HepG2 (cell line): ENCODE results near the gene TUT7. TPM values are rescaled to one million over a fixed set of nuclear protein-coding genes. Genes with fewer than 3 reads are reported as not detected.

Source experiments
- ATAC-seq: fragments of 200-7000 bp; cut with Tn5 transposase; 3 replicates; pipeline ENCODE4 v1.9.1; 2020; ENCODE audit warnings: mild to moderate bottlenecking, moderate library complexity
- BruUV-seq: library from RNA; stranded (reverse); fragments of 400-500 nt; replicated peaks from 2 replicates; lab custom pipeline; 2021; lab: Mats Ljungman, UMichigan
- CTCF ChIA-PET: fragments of 300-600 bp; formaldehyde crosslinking; extraction: SDS; loops from one replicate; lab custom pipeline; 2021; ENCODE audit warnings: low total read pairs, inconsistent platforms, low intra/inter-chr PET ratio; lab: Yijun Ruan, JAX
- POLR2A ChIA-PET: fragments of 350-600 bp; sonication (Branson Sonifier 250); formaldehyde crosslinking; loops from one replicate; lab custom pipeline; 2020; ENCODE audit warnings: antibody characterized with exemption, inconsistent platforms; lab: Yijun Ruan, JAX
- DNase-seq: peaks from one replicate; pipeline ENCODE4 v3.0.0-alpha.2; 2015; ENCODE audit warnings: low spot score
- FAIRE-seq: peaks from 3 replicates; lab custom pipeline; 2011; peaks lifted over from hg19 to GRCh38; lab: Jason Lieb, UNC
- H2AFZ ChIP-seq: one replicate; pipeline ENCODE4 v1.6.1; 2011; ENCODE audit warnings: low read length, inconsistent platforms
- H3K27ac ChIP-seq: fragments of 300-600 bp; 3 replicates; pipeline ENCODE4 v1.8.0; 2011; ENCODE audit warnings: mixed run types, mild to moderate bottlenecking, mixed read lengths, low read length, inconsistent platforms; ENCODE audit not compliant: insufficient read depth; ENCODE audit errors: extremely low read length
- H3K27me3 ChIP-seq, 2 experiments: fragments of 200-600 bp in 1 of 2; 2 replicates in 1 of 2; 3 replicates in 1 of 2; pipeline versions ENCODE4 v1.6.0 to v1.8.0; 2011; ENCODE audit warnings: low read length in 2 of 2, mild to moderate bottlenecking in 2 of 2, moderate library complexity in 2 of 2, inconsistent platforms in 1 of 2; ENCODE audit not compliant: insufficient read depth in 2 of 2, control insufficient read depth in 1 of 2
- H3K36me3 ChIP-seq, 2 experiments: fragments of 200-600 bp in 1 of 2; replicated peaks in 1 of 2; 2 replicates in 1 of 2; 3 replicates in 1 of 2; pipeline versions ENCODE4 v1.5.1 to v1.8.0; 2011; ENCODE audit warnings: low read length in 2 of 2, inconsistent platforms in 1 of 2; ENCODE audit not compliant: insufficient read depth in 2 of 2, control insufficient read depth in 1 of 2
- H3K4me1 ChIP-seq: 2 replicates; pipeline ENCODE4 v1.5.1; 2012; ENCODE audit warnings: low read length, inconsistent platforms; ENCODE audit not compliant: insufficient read depth
- H3K4me2 ChIP-seq: 2 replicates; pipeline ENCODE4 v1.6.0; 2011; ENCODE audit warnings: low read depth, low read length, inconsistent platforms
- H3K4me3 ChIP-seq, 3 experiments: fragments of 200-600 bp in 1 of 3; sonication (generic), shearing (Covaris generic) in 1 of 3; replicated peaks in 1 of 3; 2 replicates each; pipeline ENCODE4 v1.5.1; 2011 to 2016; ENCODE audit warnings: low read length in 3 of 3, inconsistent platforms in 2 of 3, low read depth in 2 of 3, mild to moderate bottlenecking in 2 of 3, control low read depth in 1 of 3, mixed read lengths in 1 of 3; ENCODE audit not compliant: insufficient read depth in 1 of 3
- H3K79me2 ChIP-seq: one replicate; pipeline ENCODE4 v1.6.1; 2011; ENCODE audit warnings: low read length, inconsistent platforms; ENCODE audit not compliant: insufficient read depth
- H3K9ac ChIP-seq: 2 replicates; pipeline ENCODE4 v1.6.0; 2011; ENCODE audit warnings: mild to moderate bottlenecking, low read depth, low read length, inconsistent platforms; ENCODE audit not compliant: insufficient read depth
- H3K9me3 ChIP-seq: 2 replicates; pipeline ENCODE4 v1.5.1; 2012; ENCODE audit warnings: mild to moderate bottlenecking, low read length
- H4K20me1 ChIP-seq: 2 replicates; pipeline ENCODE4 v1.6.0; 2011; ENCODE audit warnings: inconsistent platforms, mild to moderate bottlenecking, low read length, moderate library complexity; ENCODE audit not compliant: insufficient read depth
- ELF1 ChIP-seq: sonication (generic); formaldehyde crosslinking; IDR thresholded peaks from 2 replicates; pipeline ENCODE4 v1.4.0; 2020; ENCODE audit warnings: missing genetic modification reagents
- GZF1 ChIP-seq: sonication (generic); formaldehyde crosslinking; IDR thresholded peaks from 2 replicates; pipeline ENCODE4 v1.5.1; 2020; ENCODE audit warnings: mild to moderate bottlenecking, missing genetic modification reagents
- ISL2 ChIP-seq: sonication (generic); formaldehyde crosslinking; IDR thresholded peaks from 2 replicates; pipeline ENCODE4 v1.5.0; 2020; ENCODE audit warnings: missing genetic modification reagents
- KDM6A ChIP-seq: IDR thresholded peaks from 2 replicates; pipeline ENCODE4 v1.6.1; 2016; ENCODE audit warnings: low read depth
- KMT2A ChIP-seq: sonication (generic); formaldehyde crosslinking; IDR thresholded peaks from 2 replicates; pipeline ENCODE4 v1.4.0; 2020; ENCODE audit warnings: missing genetic modification reagents
- SAP130 ChIP-seq: IDR thresholded peaks from 2 replicates; pipeline ENCODE4 v1.6.1; 2016; ENCODE audit warnings: low read depth
- SIX1 ChIP-seq: sonication (generic); formaldehyde crosslinking; IDR thresholded peaks from 2 replicates; pipeline ENCODE4 v1.4.0; 2020; ENCODE audit warnings: missing genetic modification reagents, borderline replicate concordance
- ZKSCAN5 ChIP-seq: sonication (generic); formaldehyde crosslinking; IDR thresholded peaks from 2 replicates; pipeline ENCODE4 v1.5.1; 2020; ENCODE audit warnings: mild to moderate bottlenecking, missing genetic modification reagents
- ZNF251 ChIP-seq: sonication (generic); formaldehyde crosslinking; IDR thresholded peaks from 2 replicates; pipeline ENCODE4 v1.9.0; 2021; ENCODE audit warnings: mild to moderate bottlenecking, missing genetic modification reagents
- ZNF776 ChIP-seq: sonication (generic); formaldehyde crosslinking; IDR thresholded peaks from 2 replicates; pipeline ENCODE4 v1.4.0; 2020; ENCODE audit warnings: mild to moderate bottlenecking, missing genetic modification reagents
- WGBS: methylation state at CpG from one replicate; pipeline ENCODE4 v1.1.6; 2017; ENCODE audit warnings: low lambda C conversion rate; 5-methylcytosine and 5-hydroxymethylcytosine counted together
- in situ Hi-C: cut with HindIII; loops from 2 replicates; pipeline ENCODE4 v1.10.0; 2017; ENCODE audit warnings: low pct_unique_long_range_greater_than_20kb; ENCODE audit not compliant: extremely low pct_ligation_motif_present
- intact Hi-C: fragments of 100-400 bp; cut with micrococcal nuclease; formaldehyde crosslinking; loops from one replicate; pipeline ENCODE4 v1.10.0; 2022; ENCODE audit not compliant: unreplicated experiment
- polyA plus RNA-seq, 8 experiments: library from polyadenylated mRNA; depleted of rRNA in 3 of 8; stranded (reverse) in 7 of 8; unstranded in 1 of 8; fragments of >200 nt; fragmentation: Illumina TruSeq in 4 of 8; extraction: Trizol in 4 of 8; gene quantifications; 2 replicates each; pipeline versions ENCODE4 v1.2.1 to v1.2.3, GENCODE V29; 2011 to 2016; ENCODE audit warnings: low read depth in 4 of 8, missing spikeins in 1 of 8, mixed read lengths in 1 of 8; ENCODE audit not compliant: insufficient read depth in 1 of 8
- total RNA-seq, 5 experiments: library from RNA; depleted of rRNA; stranded (reverse); fragments of >200 nt; fragmentation: Illumina TruSeq; extraction: Trizol; gene quantifications; 2 replicates each; pipeline ENCODE4 v1.2.3, GENCODE V29; 2016; ENCODE audit warnings: low read depth in 1 of 5
- TF ChIP-seq, protein P1 (sequence below): sonication (generic); formaldehyde crosslinking; IDR thresholded peaks from 2 replicates; pipeline ENCODE4 v1.5.1; 2020; ENCODE audit warnings: mild to moderate bottlenecking, missing genetic modification reagents
- TF ChIP-seq, protein P2 (sequence below): sonication (generic); formaldehyde crosslinking; IDR thresholded peaks from 2 replicates; pipeline ENCODE4 v1.5.1; 2020; ENCODE audit warnings: mild to moderate bottlenecking, moderate library complexity, missing genetic modification reagents
- TF ChIP-seq, protein P3 (sequence below): sonication (generic); formaldehyde crosslinking; IDR thresholded peaks from 2 replicates; pipeline ENCODE4 v1.4.0; 2020; ENCODE audit warnings: missing genetic modification reagents
- TF ChIP-seq, protein P4 (sequence below): sonication (generic); formaldehyde crosslinking; IDR thresholded peaks from 2 replicates; pipeline ENCODE4 v1.8.0; 2022; ENCODE audit warnings: mild to moderate bottlenecking, missing genetic modification reagents, moderate library complexity
- TF ChIP-seq, protein P5 (sequence below): IDR thresholded peaks from 2 replicates; pipeline ENCODE4 v1.6.1; 2018; ENCODE audit warnings: missing genetic modification reagents

Gene TUT7
- total and polyA plus RNA-seq, 2 of the 13 experiments (the other 11 are each of a cell fraction or from before 2014, with no cell fraction given) = 12.0 to 19.4 TPM

DNA sequence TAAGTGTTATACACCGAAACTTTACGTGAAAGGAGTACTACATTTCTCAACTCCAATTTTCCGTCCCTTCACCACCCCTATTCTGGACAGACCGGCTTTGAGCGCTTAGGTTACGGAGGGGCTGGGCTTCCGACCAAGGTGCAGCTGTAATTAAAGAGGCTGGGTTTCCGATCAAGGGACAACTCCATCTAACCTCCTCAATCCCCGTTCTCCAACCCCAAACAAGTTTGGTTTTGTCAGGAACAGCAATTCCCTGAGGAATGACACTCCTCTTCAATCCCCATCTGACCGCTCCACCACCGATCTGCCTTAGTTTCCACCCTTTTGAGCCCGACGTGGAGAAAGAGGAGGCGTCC lies 577 bp downstream of the TUT7 start:
- H3K36me3 ChIP-seq = no peaks in the 10 kb centered on the region
- BruUV-seq = no TSS peak
- peak; percentile 10 for DNase-seq
- H4K20me1 ChIP-seq = no peaks in the 10 kb centered on the region; the same call in 1 of the 2 replicates
- CTCF ChIA-PET = no interaction called here
- H3K27ac ChIP-seq = peak overlapping the region; percentile 85
- peak overlapping the region; percentile 85 for H3K4me2 ChIP-seq
- H3K4me3 ChIP-seq = peak overlapping the region; percentile 94 to 100 (median 96)
- in situ Hi-C loops = no loop called here
- H3K9me3 ChIP-seq = no peaks in the 10 kb centered on the region
- peak overlapping the region; percentile 92 for H3K9ac ChIP-seq
- peaks cover 48% of the 10 kb centered on the region for H3K79me2 ChIP-seq
- intact Hi-C loops = loop anchor here (2.0 to 5.0 kb wide), 3 partner anchors 17 to 66 kb away; no protein-coding TSS in a partner anchor
- ATAC-seq = peak; percentile 56
- 2% methylated on average over 14 of the region's 14 CpGs for WGBS
- no peak for FAIRE-seq
- H3K4me1 ChIP-seq = peaks cover 53% of the 10 kb centered on the region
- peak overlapping the region; percentile 83 for H2AFZ ChIP-seq
- no peaks in the 10 kb centered on the region; a peak in 1 of 5 replicates for H3K27me3 ChIP-seq
- POLR2A ChIA-PET = interaction anchor here (1.1 to 1.4 kb wide), 2 partner anchors 37 to 52 kb away, joined by 3 to 6 read pairs; no protein-coding TSS in a partner anchor
- TF ChIP-seq, protein P1, sequence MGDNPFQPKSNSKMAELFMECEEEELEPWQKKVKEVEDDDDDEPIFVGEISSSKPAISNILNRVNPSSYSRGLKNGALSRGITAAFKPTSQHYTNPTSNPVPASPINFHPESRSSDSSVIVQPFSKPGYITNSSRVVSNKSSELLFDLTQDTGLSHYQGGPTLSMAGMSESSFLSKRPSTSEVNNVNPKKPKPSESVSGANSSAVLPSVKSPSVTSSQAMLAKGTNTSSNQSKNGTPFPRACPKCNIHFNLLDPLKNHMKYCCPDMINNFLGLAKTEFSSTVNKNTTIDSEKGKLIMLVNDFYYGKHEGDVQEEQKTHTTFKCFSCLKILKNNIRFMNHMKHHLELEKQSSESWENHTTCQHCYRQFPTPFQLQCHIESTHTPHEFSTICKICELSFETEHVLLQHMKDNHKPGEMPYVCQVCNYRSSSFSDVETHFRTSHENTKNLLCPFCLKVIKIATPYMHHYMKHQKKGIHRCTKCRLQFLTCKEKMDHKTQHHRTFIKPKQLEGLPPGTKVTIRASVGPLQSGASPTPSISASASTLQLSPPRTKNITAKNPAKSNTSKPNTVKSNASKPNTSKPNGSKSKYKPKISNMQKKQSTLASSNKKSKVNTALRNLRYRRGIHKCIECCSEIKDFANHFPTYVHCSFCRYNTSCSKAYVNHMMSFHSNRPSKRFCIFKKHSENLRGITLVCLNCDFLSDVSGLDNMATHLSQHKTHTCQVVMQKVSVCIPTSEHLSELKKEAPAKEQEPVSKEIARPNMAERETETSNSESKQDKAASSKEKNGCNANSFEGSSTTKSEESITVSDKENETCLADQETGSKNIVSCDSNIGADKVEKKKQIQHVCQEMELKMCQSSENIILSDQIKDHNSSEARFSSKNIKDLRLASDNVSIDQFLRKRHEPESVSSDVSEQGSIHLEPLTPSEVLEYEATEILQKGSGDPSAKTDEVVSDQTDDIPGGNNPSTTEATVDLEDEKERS (CRISPR knock-in tag) = 0 out of 2 replicates have a peak, but pooled peaks have one; percentile 14
- TF ChIP-seq KDM6A (CRISPR knock-in tag) = no peak
- 0 out of 2 replicates have a peak, but pooled peaks have one; percentile 42 for TF ChIP-seq ZNF251 (CRISPR knock-in tag)
- peak; percentile 83; the same call in 1 of the 2 replicates for TF ChIP-seq GZF1 (CRISPR knock-in tag)
- TF ChIP-seq, protein P2, sequence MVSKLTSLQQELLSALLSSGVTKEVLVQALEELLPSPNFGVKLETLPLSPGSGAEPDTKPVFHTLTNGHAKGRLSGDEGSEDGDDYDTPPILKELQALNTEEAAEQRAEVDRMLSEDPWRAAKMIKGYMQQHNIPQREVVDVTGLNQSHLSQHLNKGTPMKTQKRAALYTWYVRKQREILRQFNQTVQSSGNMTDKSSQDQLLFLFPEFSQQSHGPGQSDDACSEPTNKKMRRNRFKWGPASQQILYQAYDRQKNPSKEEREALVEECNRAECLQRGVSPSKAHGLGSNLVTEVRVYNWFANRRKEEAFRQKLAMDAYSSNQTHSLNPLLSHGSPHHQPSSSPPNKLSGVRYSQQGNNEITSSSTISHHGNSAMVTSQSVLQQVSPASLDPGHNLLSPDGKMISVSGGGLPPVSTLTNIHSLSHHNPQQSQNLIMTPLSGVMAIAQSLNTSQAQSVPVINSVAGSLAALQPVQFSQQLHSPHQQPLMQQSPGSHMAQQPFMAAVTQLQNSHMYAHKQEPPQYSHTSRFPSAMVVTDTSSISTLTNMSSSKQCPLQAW (CRISPR knock-in tag) = 0 out of 2 replicates have a peak, but pooled peaks have one; percentile 3
- TF ChIP-seq KMT2A (CRISPR knock-in tag) = 0 out of 2 replicates have a peak, but pooled peaks have one; percentile 49
- TF ChIP-seq, protein P3, sequence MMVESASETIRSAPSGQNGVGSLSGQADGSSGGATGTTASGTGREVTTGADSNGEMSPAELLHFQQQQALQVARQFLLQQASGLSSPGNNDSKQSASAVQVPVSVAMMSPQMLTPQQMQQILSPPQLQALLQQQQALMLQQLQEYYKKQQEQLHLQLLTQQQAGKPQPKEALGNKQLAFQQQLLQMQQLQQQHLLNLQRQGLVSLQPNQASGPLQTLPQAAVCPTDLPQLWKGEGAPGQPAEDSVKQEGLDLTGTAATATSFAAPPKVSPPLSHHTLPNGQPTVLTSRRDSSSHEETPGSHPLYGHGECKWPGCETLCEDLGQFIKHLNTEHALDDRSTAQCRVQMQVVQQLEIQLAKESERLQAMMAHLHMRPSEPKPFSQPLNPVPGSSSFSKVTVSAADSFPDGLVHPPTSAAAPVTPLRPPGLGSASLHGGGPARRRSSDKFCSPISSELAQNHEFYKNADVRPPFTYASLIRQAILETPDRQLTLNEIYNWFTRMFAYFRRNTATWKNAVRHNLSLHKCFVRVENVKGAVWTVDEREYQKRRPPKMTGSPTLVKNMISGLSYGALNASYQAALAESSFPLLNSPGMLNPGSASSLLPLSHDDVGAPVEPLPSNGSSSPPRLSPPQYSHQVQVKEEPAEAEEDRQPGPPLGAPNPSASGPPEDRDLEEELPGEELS (CRISPR knock-in tag) = peak; percentile 6
- no peak for TF ChIP-seq ELF1 (CRISPR knock-in tag)
- TF ChIP-seq, protein P4, sequence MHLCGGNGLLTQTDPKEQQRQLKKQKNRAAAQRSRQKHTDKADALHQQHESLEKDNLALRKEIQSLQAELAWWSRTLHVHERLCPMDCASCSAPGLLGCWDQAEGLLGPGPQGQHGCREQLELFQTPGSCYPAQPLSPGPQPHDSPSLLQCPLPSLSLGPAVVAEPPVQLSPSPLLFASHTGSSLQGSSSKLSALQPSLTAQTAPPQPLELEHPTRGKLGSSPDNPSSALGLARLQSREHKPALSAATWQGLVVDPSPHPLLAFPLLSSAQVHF (CRISPR knock-in tag) = 0 out of 2 replicates have a peak, but pooled peaks have one; percentile 7
- no peak for TF ChIP-seq ISL2 (CRISPR knock-in tag)
- TF ChIP-seq SAP130 (CRISPR knock-in tag) = 0 out of 2 replicates have a peak, but pooled peaks have one; percentile 37
- 0 out of 2 replicates have a peak, but pooled peaks have one; percentile 18 for TF ChIP-seq SIX1 (CRISPR knock-in tag)
- 0 out of 2 replicates have a peak, but pooled peaks have one; percentile 38 for TF ChIP-seq ZKSCAN5 (CRISPR knock-in tag)
- TF ChIP-seq ZNF776 (CRISPR knock-in tag) = no peak
- TF ChIP-seq, protein P5, sequence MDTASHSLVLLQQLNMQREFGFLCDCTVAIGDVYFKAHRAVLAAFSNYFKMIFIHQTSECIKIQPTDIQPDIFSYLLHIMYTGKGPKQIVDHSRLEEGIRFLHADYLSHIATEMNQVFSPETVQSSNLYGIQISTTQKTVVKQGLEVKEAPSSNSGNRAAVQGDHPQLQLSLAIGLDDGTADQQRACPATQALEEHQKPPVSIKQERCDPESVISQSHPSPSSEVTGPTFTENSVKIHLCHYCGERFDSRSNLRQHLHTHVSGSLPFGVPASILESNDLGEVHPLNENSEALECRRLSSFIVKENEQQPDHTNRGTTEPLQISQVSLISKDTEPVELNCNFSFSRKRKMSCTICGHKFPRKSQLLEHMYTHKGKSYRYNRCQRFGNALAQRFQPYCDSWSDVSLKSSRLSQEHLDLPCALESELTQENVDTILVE (CRISPR knock-in tag) = no peak
